ENCODE measurements around the gene CYTH3.

CYTH3 gene

GRCh38 chr7:6147627-6148026, 124.8 kb downstream of the CYTH3 start:
- H3K9me3 ChIP-seq (ENCODE audit: control insufficient read depth in 2 of 2, low read length in 2 of 2) = no peaks in the 10 kb centered on the region
- no peak overlapping the region for H3K27ac ChIP-seq (ENCODE audit: low read length)
- peaks cover 66 to 67% of the 10 kb centered on the region in 2 donors for H3K36me3 ChIP-seq (ENCODE audit: control insufficient read depth in 2 of 2, insufficient read depth in 2 of 2, low read length in 2 of 2)
- H3K4me3 ChIP-seq (ENCODE audit: low read length in 2 of 2) = no peak overlapping the region
- H3K4me1 ChIP-seq (ENCODE audit: control insufficient read depth, insufficient read depth, low read length) = peaks cover 5% of the 10 kb centered on the region
- no peak overlapping the region for H3K9ac ChIP-seq (ENCODE audit: low read length in 2 of 2)
- H3K27me3 ChIP-seq (ENCODE audit: control insufficient read depth in 1 of 2, insufficient read depth in 2 of 2, low read length in 2 of 2) = no peaks in the 10 kb centered on the region

GRCh38 chr7:6146666-6147065, 125.8 kb downstream of the CYTH3 start:
- H3K27me3 ChIP-seq (ENCODE audit: control insufficient read depth in 1 of 2, insufficient read depth in 2 of 2, low read length in 2 of 2) = no peaks in the 10 kb centered on the region
- no peak overlapping the region for H3K4me3 ChIP-seq (ENCODE audit: low read length in 2 of 2)
- H3K27ac ChIP-seq (ENCODE audit: low read length) = no peak overlapping the region
- H3K4me1 ChIP-seq (ENCODE audit: control insufficient read depth, insufficient read depth, low read length) = peaks cover 5% of the 10 kb centered on the region
- no peak overlapping the region for H3K9ac ChIP-seq (ENCODE audit: low read length in 2 of 2)
- H3K36me3 ChIP-seq (ENCODE audit: control insufficient read depth in 2 of 2, insufficient read depth in 2 of 2, low read length in 2 of 2) = peaks cover 58 to 60% of the 10 kb centered on the region in 2 donors
- H3K9me3 ChIP-seq (ENCODE audit: control insufficient read depth in 2 of 2, low read length in 2 of 2) = no peaks in the 10 kb centered on the region

GRCh38 chr7:6143997-6144396, 128.4 kb downstream of the CYTH3 start:
- Histone ChIP-seq H3K9ac (ENCODE audit: low read length in 2 of 2) (no peak overlapping the region), H3K27ac (ENCODE audit: low read length) (no peak overlapping the region), H3K36me3 (ENCODE audit: control insufficient read depth in 2 of 2, insufficient read depth in 2 of 2, low read length in 2 of 2) (peaks cover 45 to 60% of the 10 kb centered on the region in 2 donors), H3K9me3 (ENCODE audit: control insufficient read depth in 2 of 2, low read length in 2 of 2) (no peaks in the 10 kb centered on the region), H3K27me3 (ENCODE audit: control insufficient read depth in 1 of 2, insufficient read depth in 2 of 2, low read length in 2 of 2) (no peaks in the 10 kb centered on the region), H3K4me3 (ENCODE audit: low read length in 2 of 2) (no peak overlapping the region), H3K4me1 (ENCODE audit: control insufficient read depth, insufficient read depth, low read length) (peaks cover 5% of the 10 kb centered on the region)

- Histone ChIP-seq H3K4me1 (ENCODE audit: control insufficient read depth, insufficient read depth, low read length) (no peaks in the 10 kb centered on the region), H3K9ac (ENCODE audit: low read length in 2 of 2) (no peak overlapping the region), H3K9me3 (ENCODE audit: control insufficient read depth in 2 of 2, low read length in 2 of 2) (no peaks in the 10 kb centered on the region), H3K36me3 (ENCODE audit: control insufficient read depth in 2 of 2, insufficient read depth in 2 of 2, low read length in 2 of 2) (peaks cover 40 to 53% of the 10 kb centered on the region in 2 donors), H3K27me3 (ENCODE audit: control insufficient read depth in 1 of 2, insufficient read depth in 2 of 2, low read length in 2 of 2) (no peaks in the 10 kb centered on the region), H3K4me3 (ENCODE audit: low read length in 2 of 2) (no peak overlapping the region), H3K27ac (ENCODE audit: low read length) (no peak overlapping the region)
Observed at GRCh38 chr7:6142871-6143380, 129.5 kb downstream of the CYTH3 start.

- Histone ChIP-seq H3K9ac (ENCODE audit: low read length in 2 of 2) (no peak overlapping the region), H3K27me3 (ENCODE audit: control insufficient read depth in 1 of 2, insufficient read depth in 2 of 2, low read length in 2 of 2) (no peaks in the 10 kb centered on the region), H3K36me3 (ENCODE audit: control insufficient read depth in 2 of 2, insufficient read depth in 2 of 2, low read length in 2 of 2) (peaks cover 21 to 36% of the 10 kb centered on the region in 2 donors), H3K4me1 (ENCODE audit: control insufficient read depth, insufficient read depth, low read length) (no peaks in the 10 kb centered on the region), H3K4me3 (ENCODE audit: low read length in 2 of 2) (no peak overlapping the region), H3K27ac (ENCODE audit: low read length) (no peak overlapping the region), H3K9me3 (ENCODE audit: control insufficient read depth in 2 of 2, low read length in 2 of 2) (no peaks in the 10 kb centered on the region)
Observed at GRCh38 chr7:6139189-6139996, 133.0 kb downstream of the CYTH3 start.

GRCh38 chr7:6136475-6136874, 135.9 kb downstream of the CYTH3 start:
- Histone ChIP-seq H3K9me3 (ENCODE audit: control insufficient read depth in 2 of 2, low read length in 2 of 2) (no peaks in the 10 kb centered on the region), H3K36me3 (ENCODE audit: control insufficient read depth in 2 of 2, insufficient read depth in 2 of 2, low read length in 2 of 2) (peaks cover 16 to 24% of the 10 kb centered on the region in 2 donors), H3K9ac (ENCODE audit: low read length in 2 of 2) (no peak overlapping the region), H3K4me1 (ENCODE audit: control insufficient read depth, insufficient read depth, low read length) (no peaks in the 10 kb centered on the region), H3K27me3 (ENCODE audit: control insufficient read depth in 1 of 2, insufficient read depth in 2 of 2, low read length in 2 of 2) (no peaks in the 10 kb centered on the region), H3K27ac (ENCODE audit: low read length) (no peak overlapping the region), H3K4me3 (ENCODE audit: low read length in 2 of 2) (no peak overlapping the region)

- Histone ChIP-seq H3K27ac (ENCODE audit: low read length) (no peak overlapping the region), H3K27me3 (ENCODE audit: control insufficient read depth in 1 of 2, insufficient read depth in 2 of 2, low read length in 2 of 2) (no peaks in the 10 kb centered on the region), H3K4me1 (ENCODE audit: control insufficient read depth, insufficient read depth, low read length) (no peaks in the 10 kb centered on the region), H3K36me3 (ENCODE audit: control insufficient read depth in 2 of 2, insufficient read depth in 2 of 2, low read length in 2 of 2) (peaks cover 15 to 17% of the 10 kb centered on the region in 2 donors), H3K9ac (ENCODE audit: low read length in 2 of 2) (no peak overlapping the region), H3K9me3 (ENCODE audit: control insufficient read depth in 2 of 2, low read length in 2 of 2) (no peaks in the 10 kb centered on the region), H3K4me3 (ENCODE audit: low read length in 2 of 2) (no peak overlapping the region)
Observed at GRCh38 chr7:6133249-6133648, 139.2 kb downstream of the CYTH3 start.

- Histone ChIP-seq H3K9me3 (ENCODE audit: control insufficient read depth in 2 of 2, low read length in 2 of 2) (no peaks in the 10 kb centered on the region), H3K9ac (ENCODE audit: low read length in 2 of 2) (no peak overlapping the region), H3K27ac (ENCODE audit: low read length) (no peak overlapping the region), H3K4me3 (ENCODE audit: low read length in 2 of 2) (no peak overlapping the region), H3K4me1 (ENCODE audit: control insufficient read depth, insufficient read depth, low read length) (no peaks in the 10 kb centered on the region), H3K36me3 (ENCODE audit: control insufficient read depth in 2 of 2, insufficient read depth in 2 of 2, low read length in 2 of 2) (peaks cover 13 to 14% of the 10 kb centered on the region in 2 donors), H3K27me3 (ENCODE audit: control insufficient read depth in 1 of 2, insufficient read depth in 2 of 2, low read length in 2 of 2) (no peaks in the 10 kb centered on the region)
Observed at GRCh38 chr7:6130007-6130587, 142.3 kb downstream of the CYTH3 start.

GRCh38 chr7:6128205-6128604, 144.2 kb downstream of the CYTH3 start:
- H3K9me3 ChIP-seq (ENCODE audit: control insufficient read depth in 2 of 2, low read length in 2 of 2) = no peaks in the 10 kb centered on the region
- H3K9ac ChIP-seq (ENCODE audit: low read length in 2 of 2) = no peak overlapping the region
- H3K27ac ChIP-seq (ENCODE audit: low read length) = no peak overlapping the region
- no peaks in the 10 kb centered on the region for H3K4me1 ChIP-seq (ENCODE audit: control insufficient read depth, insufficient read depth, low read length)
- H3K36me3 ChIP-seq (ENCODE audit: control insufficient read depth in 2 of 2, insufficient read depth in 2 of 2, low read length in 2 of 2) = peaks cover 15 to 16% of the 10 kb centered on the region in 2 donors
- no peak overlapping the region for H3K4me3 ChIP-seq (ENCODE audit: low read length in 2 of 2)
- H3K27me3 ChIP-seq (ENCODE audit: control insufficient read depth in 1 of 2, insufficient read depth in 2 of 2, low read length in 2 of 2) = no peaks in the 10 kb centered on the region

GRCh38 chr7:6127110-6127490, 145.3 kb downstream of the CYTH3 start:
- Histone ChIP-seq H3K36me3 (ENCODE audit: control insufficient read depth in 2 of 2, insufficient read depth in 2 of 2, low read length in 2 of 2) (peaks cover 17 to 20% of the 10 kb centered on the region in 2 donors), H3K9ac (ENCODE audit: low read length in 2 of 2) (no peak overlapping the region), H3K27ac (ENCODE audit: low read length) (no peak overlapping the region), H3K4me3 (ENCODE audit: low read length in 2 of 2) (no peak overlapping the region), H3K4me1 (ENCODE audit: control insufficient read depth, insufficient read depth, low read length) (no peaks in the 10 kb centered on the region), H3K9me3 (ENCODE audit: control insufficient read depth in 2 of 2, low read length in 2 of 2) (no peaks in the 10 kb centered on the region), H3K27me3 (ENCODE audit: control insufficient read depth in 1 of 2, insufficient read depth in 2 of 2, low read length in 2 of 2) (no peaks in the 10 kb centered on the region)

GRCh38 chr7:6123843-6124242, 148.6 kb downstream of the CYTH3 start:
- Histone ChIP-seq H3K27me3 (ENCODE audit: control insufficient read depth in 1 of 2, insufficient read depth in 2 of 2, low read length in 2 of 2) (no peaks in the 10 kb centered on the region), H3K9me3 (ENCODE audit: control insufficient read depth in 2 of 2, low read length in 2 of 2) (no peaks in the 10 kb centered on the region), H3K9ac (ENCODE audit: low read length in 2 of 2) (no peak overlapping the region), H3K4me1 (ENCODE audit: control insufficient read depth, insufficient read depth, low read length) (no peaks in the 10 kb centered on the region), H3K27ac (ENCODE audit: low read length) (no peak overlapping the region), H3K4me3 (ENCODE audit: low read length in 2 of 2) (no peak overlapping the region), H3K36me3 (ENCODE audit: control insufficient read depth in 2 of 2, insufficient read depth in 2 of 2, low read length in 2 of 2) (peaks cover 26% of the 10 kb centered on the region in 2 donors)

Data from stomach smooth muscle (tissue), 2 donors.